PC-3 (cell line): Measurements from ENCODE around the gene RFTN1.

ENCODE experiments used
- EZH2phosphoT487 ChIP-seq: fragments of 300-600 bp; sonication (generic); IDR thresholded peaks from 2 replicates; pipeline ENCODE4 v1.6.1; 2018; ENCODE audit warnings: mild to moderate bottlenecking, antibody characterized with exemption, low read length, borderline replicate concordance
- TF ChIP-seq, protein P1 (sequence below): fragments of 300-600 bp; sonication (generic); conservative IDR thresholded peaks from 2 replicates; pipeline ENCODE4 v1.5.1; 2017; ENCODE audit warnings: antibody characterized with exemption, low read depth, mild to moderate bottlenecking, low read length

GRCh38 chr3:16417945-16418739 lies 95.4 kb downstream of the RFTN1 start:
- TF ChIP-seq, protein P1, sequence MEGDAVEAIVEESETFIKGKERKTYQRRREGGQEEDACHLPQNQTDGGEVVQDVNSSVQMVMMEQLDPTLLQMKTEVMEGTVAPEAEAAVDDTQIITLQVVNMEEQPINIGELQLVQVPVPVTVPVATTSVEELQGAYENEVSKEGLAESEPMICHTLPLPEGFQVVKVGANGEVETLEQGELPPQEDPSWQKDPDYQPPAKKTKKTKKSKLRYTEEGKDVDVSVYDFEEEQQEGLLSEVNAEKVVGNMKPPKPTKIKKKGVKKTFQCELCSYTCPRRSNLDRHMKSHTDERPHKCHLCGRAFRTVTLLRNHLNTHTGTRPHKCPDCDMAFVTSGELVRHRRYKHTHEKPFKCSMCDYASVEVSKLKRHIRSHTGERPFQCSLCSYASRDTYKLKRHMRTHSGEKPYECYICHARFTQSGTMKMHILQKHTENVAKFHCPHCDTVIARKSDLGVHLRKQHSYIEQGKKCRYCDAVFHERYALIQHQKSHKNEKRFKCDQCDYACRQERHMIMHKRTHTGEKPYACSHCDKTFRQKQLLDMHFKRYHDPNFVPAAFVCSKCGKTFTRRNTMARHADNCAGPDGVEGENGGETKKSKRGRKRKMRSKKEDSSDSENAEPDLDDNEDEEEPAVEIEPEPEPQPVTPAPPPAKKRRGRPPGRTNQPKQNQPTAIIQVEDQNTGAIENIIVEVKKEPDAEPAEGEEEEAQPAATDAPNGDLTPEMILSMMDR, result no peak
- no peak for TF ChIP-seq EZH2phosphoT487
